OCI-LY3 (cell line): Measurements from ENCODE around the gene P2RX2.

Source experiments
- CTCF ChIP-seq: fragments of 200-600, 300-600 bp; sonication (generic); IDR thresholded peaks from 2 replicates; pipeline ENCODE4 v1.5.1; 2014; ENCODE audit warnings: antibody characterized with exemption, low read length, low read depth
- EZH2phosphoT487 ChIP-seq: fragments of 200-600 bp; shearing (Covaris generic); IDR thresholded peaks from 2 replicates; pipeline ENCODE4 v1.6.1; 2018; ENCODE audit warnings: antibody characterized with exemption, mixed run types, low read depth

DNA sequence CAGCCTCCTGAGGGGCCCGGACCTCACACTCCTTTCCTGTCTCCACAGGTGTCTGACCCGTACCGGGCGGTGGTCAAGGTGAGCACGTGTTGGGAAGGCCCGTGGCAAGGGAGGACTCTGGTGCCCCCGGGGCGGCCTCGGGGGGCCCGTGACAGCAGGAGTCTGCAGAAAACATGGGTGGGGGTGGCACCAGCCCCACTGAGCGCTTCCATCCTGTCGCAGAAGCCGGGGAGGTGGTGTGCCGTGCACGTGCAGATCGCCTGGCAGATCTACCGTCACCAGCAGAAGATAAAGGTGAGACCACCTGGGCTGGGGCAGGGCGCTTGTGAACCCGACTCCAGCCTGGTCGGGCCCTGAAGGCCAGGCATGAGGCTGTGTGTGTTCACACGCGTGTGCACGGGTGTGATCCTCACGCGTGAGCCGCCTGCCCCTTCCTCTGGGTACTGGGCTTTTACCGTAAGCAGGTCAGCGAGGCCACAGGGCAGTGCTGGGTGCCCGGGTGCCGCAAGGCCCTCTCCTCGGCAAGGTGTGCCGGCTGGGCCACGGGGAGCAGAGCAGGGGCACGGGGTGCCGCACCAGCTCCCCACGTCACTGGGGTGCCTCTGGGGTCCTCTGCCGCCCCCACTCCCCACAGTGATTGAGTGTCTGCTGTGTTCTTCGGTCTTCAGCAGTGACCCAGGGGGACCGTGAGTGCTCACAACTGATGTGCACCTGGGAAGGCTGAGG, 44.1 kb upstream of the P2RX2 start:
- TF ChIP-seq EZH2phosphoT487 (no peak), CTCF (no peak)
